Common myeloid progenitor, CD34-positive (primary cell): ENCODE results near the gene BARHL1.

ENCODE experiments used
- CTCF ChIA-PET: fragments of 350-600 bp; sonication (Branson Sonifier 250); formaldehyde crosslinking; loops from one replicate; lab custom pipeline; 2021; ENCODE audit warnings: antibody characterized with exemption; lab: Charles Lee
- POLR2A ChIA-PET: fragments of 350-600 bp; sonication (Branson Sonifier 250); formaldehyde crosslinking; loops from one replicate; lab custom pipeline; 2021; ENCODE audit warnings: antibody characterized with exemption; lab: Charles Lee
- DNase-seq, 3 donors: peaks; one replicate each; pipeline versions ENCODE4 v3.0.0 to v3.0.0-alpha.2; 2013
- H3K27ac ChIP-seq, 2 experiments: 1 replicate in 1 of 2; 2 replicates in 1 of 2; pipeline ENCODE4 v1.7.0; 2013; ENCODE audit warnings: inconsistent platforms in 2 of 2, low read length in 2 of 2, mild to moderate bottlenecking in 2 of 2, low read depth in 1 of 2, moderate library complexity in 1 of 2; ENCODE audit not compliant: severe bottlenecking in 2 of 2, insufficient read depth in 1 of 2, poor library complexity in 1 of 2
- H3K27me3 ChIP-seq, 5 experiments: replicated peaks in 2 of 5; 1 replicate in 3 of 5; 2 replicates in 2 of 5; pipeline versions ENCODE4 v1.6.1 to v1.7.0; 2013; ENCODE audit warnings: low read length in 4 of 5, mild to moderate bottlenecking in 2 of 5, moderate library complexity in 2 of 5, inconsistent platforms in 1 of 5; ENCODE audit not compliant: insufficient read depth in 5 of 5, control insufficient read depth in 4 of 5
- H3K36me3 ChIP-seq, 4 experiments: 1 replicate in 2 of 4; 2 replicates in 2 of 4; pipeline versions ENCODE4 v1.6.1 to v1.7.0; 2013; ENCODE audit warnings: low read length in 3 of 4, control low read depth in 1 of 4, mild to moderate bottlenecking in 1 of 4; ENCODE audit not compliant: control insufficient read depth in 4 of 4, insufficient read depth in 4 of 4
- H3K4me1 ChIP-seq, 4 experiments: 1 replicate in 3 of 4; 2 replicates in 1 of 4; pipeline versions ENCODE4 v1.6.1 to v1.7.1; 2013; ENCODE audit warnings: low read length in 3 of 4, mild to moderate bottlenecking in 3 of 4, control low read depth in 1 of 4, inconsistent platforms in 1 of 4, moderate library complexity in 1 of 4; ENCODE audit not compliant: control insufficient read depth in 4 of 4, insufficient read depth in 4 of 4; ENCODE audit errors: control extremely low read depth in 1 of 4
- H3K4me3 ChIP-seq, 7 experiments: 1 replicate in 4 of 7; 2 replicates in 3 of 7; pipeline versions ENCODE4 v1.5.1 to v1.7.0; 2013; ENCODE audit warnings: mild to moderate bottlenecking in 7 of 7, low read length in 6 of 7, moderate library complexity in 6 of 7, inconsistent platforms in 2 of 7, low read depth in 2 of 7, control low read depth in 1 of 7; ENCODE audit not compliant: insufficient read depth in 4 of 7, control insufficient read depth in 1 of 7; ENCODE audit errors: extremely low read depth in 1 of 7
- H3K9me3 ChIP-seq, 5 experiments: 1 replicate in 4 of 5; 2 replicates in 1 of 5; pipeline versions ENCODE4 v1.6.1 to v1.7.1; 2013; ENCODE audit warnings: low read length in 4 of 5, mild to moderate bottlenecking in 2 of 5, inconsistent platforms in 1 of 5, low read depth in 1 of 5, moderate library complexity in 1 of 5; ENCODE audit not compliant: control insufficient read depth in 4 of 5, insufficient read depth in 2 of 5; ENCODE audit errors: control extremely low read depth in 1 of 5
- WGBS: methylation state at CpG from one replicate; pipeline ENCODE4 v1.1.5; 2013; ENCODE audit not compliant: insufficient coverage; 5-methylcytosine and 5-hydroxymethylcytosine counted together

The BARHL1 gene

DNA sequence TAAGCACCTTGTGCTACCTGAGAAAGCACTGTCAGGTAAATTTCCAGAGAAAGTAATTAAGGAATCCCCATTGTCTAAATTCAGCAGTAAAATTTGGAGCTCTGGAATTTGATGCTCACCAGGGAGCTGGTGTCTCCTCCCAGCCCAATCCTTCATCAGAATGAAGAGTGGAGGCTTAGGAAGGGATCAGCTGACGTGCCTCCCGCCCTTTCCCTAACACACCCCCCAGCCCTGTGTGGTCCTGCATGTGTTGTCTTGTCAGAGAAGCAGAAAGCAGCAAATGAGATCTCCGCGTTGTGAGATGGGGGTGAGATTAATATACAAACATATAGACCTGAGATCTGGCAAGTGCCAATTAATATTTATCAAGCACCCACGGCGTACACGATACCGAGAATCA, 26.9 kb upstream of the BARHL1 start:
- Histone ChIP-seq H3K36me3 (no peaks in the 10 kb centered on the region), H3K27me3 (peaks cover 3 to 44% (median 13%) of the 10 kb centered on the region in 5 experiments), H3K4me1 (no peaks in the 10 kb centered on the region), H3K27ac (no peak overlapping the region), H3K4me3 (no peak overlapping the region), H3K9me3 (peaks cover 0 to 6% (median 0%) of the 10 kb centered on the region in 5 experiments)
- ChIA-PET POLR2A (no interaction called here), CTCF (interaction anchor here (1.2 kb wide), 1 partner anchor 9 kb away, joined by 3 read pairs; no protein-coding TSS in a partner anchor)
- no peak for DNase-seq
- WGBS: 100% methylated on average over 4 of the region's 8 CpGs

DNA sequence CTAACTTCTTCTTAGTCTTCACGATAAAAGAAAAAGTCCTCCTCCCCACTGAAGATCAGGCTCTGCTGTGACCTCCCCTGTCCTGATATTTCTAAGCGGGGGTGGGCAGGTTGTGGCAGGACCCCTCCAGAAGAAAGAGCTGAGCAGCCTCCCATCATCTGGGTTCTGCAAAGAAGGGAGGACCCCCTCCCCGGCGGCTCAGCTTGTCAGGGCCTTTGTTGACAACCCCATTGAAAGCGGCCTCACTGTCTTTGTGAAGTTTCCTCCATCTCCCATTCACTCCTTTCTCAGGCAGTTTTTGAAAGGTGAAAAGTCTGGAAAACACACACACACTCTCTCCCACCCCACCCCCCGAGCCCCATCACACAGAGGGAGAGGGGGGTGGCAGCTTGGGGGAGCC, 26.2 kb upstream of the BARHL1 start:
- WGBS: 100% methylated on average over 1 of the region's 6 CpGs
- no peak for DNase-seq
- Histone ChIP-seq H3K36me3 (no peaks in the 10 kb centered on the region), H3K9me3 (peaks cover 0 to 6% (median 0%) of the 10 kb centered on the region in 5 experiments), H3K27me3 (peaks cover 3 to 52% (median 17%) of the 10 kb centered on the region in 5 experiments), H3K4me3 (no peak overlapping the region), H3K4me1 (no peaks in the 10 kb centered on the region), H3K27ac (no peak overlapping the region)
- CTCF ChIA-PET: interaction anchor here (0.5 kb wide), 1 partner anchor 124 kb away, joined by 3 read pairs; no protein-coding TSS in a partner anchor
- POLR2A ChIA-PET: no interaction called here

DNA sequence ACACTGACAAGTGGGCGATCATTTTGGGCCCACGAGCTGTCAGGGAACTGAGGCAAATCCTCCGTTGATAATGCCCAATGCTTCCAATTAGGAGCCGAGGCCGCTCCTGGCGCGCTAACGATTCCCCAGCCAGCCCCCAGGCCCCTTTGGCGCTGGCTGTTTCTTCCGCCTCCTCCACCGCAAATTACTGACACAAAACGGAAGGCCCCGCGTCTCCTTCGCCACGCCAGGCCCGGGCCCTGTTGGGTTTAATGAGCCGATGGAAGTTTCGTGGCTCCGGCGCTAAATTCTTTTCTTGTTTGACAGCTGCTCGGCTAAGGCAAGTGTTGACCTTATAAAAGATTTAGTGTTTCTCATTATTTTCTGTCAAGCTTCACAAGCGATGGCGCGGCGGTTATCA, 25.7 kb upstream of the BARHL1 start:
- H3K4me3 ChIP-seq: no peak overlapping the region
- no peak for DNase-seq
- H3K4me1 ChIP-seq: no peaks in the 10 kb centered on the region
- 76% methylated on average over 21 of the region's 26 CpGs for WGBS
- H3K36me3 ChIP-seq: no peaks in the 10 kb centered on the region
- peaks cover 0 to 6% (median 0%) of the 10 kb centered on the region in 5 experiments for H3K9me3 ChIP-seq
- peaks cover 3 to 56% (median 19%) of the 10 kb centered on the region in 5 experiments for H3K27me3 ChIP-seq
- CTCF ChIA-PET: interaction anchor here (0.5 kb wide), 1 partner anchor 124 kb away, joined by 3 read pairs; no protein-coding TSS in a partner anchor
- POLR2A ChIA-PET: no interaction called here
- no peak overlapping the region for H3K27ac ChIP-seq

DNA sequence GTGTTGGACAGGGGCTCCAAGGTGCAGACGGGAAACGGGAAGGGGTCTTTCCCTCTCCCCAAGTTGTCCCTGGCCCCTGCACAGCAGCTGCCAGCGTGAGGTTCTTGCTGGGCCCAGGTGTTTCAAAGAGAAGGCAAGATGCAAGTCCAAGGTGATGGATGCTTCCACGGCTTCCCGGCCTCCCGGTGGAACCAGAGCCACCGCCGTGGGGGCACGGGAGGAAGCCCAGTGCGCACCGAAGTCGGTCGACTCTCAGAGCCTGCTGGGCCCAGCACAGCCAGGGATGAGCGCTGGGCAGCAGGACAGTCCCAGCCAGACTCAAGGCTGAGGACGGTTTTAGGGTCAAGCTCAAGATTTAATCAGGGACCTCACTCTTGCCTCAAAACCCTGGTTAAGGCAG, 25.2 kb upstream of the BARHL1 start:
- POLR2A ChIA-PET: no interaction called here
- CTCF ChIA-PET: no interaction called here

DNA sequence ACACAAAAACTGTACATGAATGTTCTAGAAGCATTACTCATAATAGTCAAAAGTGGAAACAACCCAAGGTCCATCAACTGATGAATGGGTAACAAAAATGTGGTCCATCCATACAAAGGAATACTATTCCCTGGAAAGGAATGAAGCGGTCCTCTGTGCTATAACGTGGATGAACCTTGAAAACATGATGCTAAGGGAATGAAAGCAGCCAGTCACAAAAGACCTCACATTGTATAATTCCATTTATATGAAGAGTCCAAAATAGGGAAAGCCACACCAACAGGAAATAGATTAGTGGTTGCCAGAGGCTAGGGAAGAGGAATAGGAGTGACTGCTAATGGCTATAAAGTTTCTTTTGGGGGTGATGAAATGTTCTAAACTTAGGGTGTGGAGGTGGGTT, 22.7 kb upstream of the BARHL1 start:
- POLR2A ChIA-PET: no interaction called here
- H3K4me1 ChIP-seq: peaks cover 0 to 3% (median 0%) of the 10 kb centered on the region in 4 experiments
- H3K27ac ChIP-seq: no peak overlapping the region
- H3K27me3 ChIP-seq: peaks cover 9 to 77% (median 26%) of the 10 kb centered on the region in 5 experiments
- no peak for DNase-seq
- no peaks in the 10 kb centered on the region for H3K36me3 ChIP-seq
- WGBS: no CpG with 5 or more reads among the region's 2 CpGs
- no peak overlapping the region for H3K4me3 ChIP-seq
- H3K9me3 ChIP-seq: peaks cover 0 to 6% (median 0%) of the 10 kb centered on the region in 5 experiments
- CTCF ChIA-PET: interaction anchor here (0.6 to 3.8 kb wide), 5 partner anchors 9 to 52 kb away, joined by 3 to 18 read pairs (median 4); no protein-coding TSS in a partner anchor

More for the DNA sequence above, 25.2 kb upstream of the BARHL1 start:
- no peak overlapping the region for H3K4me3 ChIP-seq
- peaks cover 0 to 1% (median 0%) of the 10 kb centered on the region in 4 experiments for H3K4me1 ChIP-seq
- DNase-seq: no peak
- WGBS: 97% methylated on average over 15 of the region's 15 CpGs
- H3K27ac ChIP-seq: no peak overlapping the region
- peaks cover 4 to 61% (median 24%) of the 10 kb centered on the region in 5 experiments for H3K27me3 ChIP-seq
- H3K9me3 ChIP-seq: peaks cover 0 to 6% (median 0%) of the 10 kb centered on the region in 5 experiments
- H3K36me3 ChIP-seq: no peaks in the 10 kb centered on the region

DNA sequence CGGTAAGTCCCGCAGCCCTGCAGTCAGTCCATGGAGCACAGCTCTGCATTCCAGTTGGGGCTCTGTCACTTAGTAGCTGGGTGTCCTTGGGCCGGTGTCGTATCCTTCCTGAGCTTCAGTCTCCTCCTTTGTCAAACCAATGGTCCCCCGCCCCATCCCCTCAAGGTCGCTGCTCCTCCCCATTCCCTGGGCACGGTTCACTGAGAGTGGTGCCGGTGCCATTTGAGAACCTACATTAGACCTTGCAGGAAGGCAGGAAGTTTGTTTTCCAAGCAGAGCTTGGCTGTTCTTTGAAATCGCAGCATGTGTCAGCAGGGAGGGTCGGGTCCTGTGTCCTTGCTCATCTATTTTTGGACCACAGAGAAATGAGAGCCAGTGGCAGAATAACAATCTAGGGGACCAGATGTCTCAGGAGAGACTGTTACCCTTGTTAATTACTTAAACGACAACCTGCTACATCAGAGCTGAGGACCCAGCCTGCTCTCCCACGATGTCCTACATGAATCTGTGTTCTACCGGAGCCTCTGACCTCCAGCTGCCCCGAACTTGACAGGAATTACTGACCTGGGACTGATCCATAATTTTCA, 21.7 kb upstream of the BARHL1 start:
- no peak for DNase-seq
- Histone ChIP-seq H3K27ac (no peak overlapping the region), H3K4me1 (peaks cover 0 to 3% (median 0%) of the 10 kb centered on the region in 4 experiments), H3K4me3 (no peak overlapping the region), H3K36me3 (no peaks in the 10 kb centered on the region), H3K27me3 (peaks cover 5 to 69% (median 24%) of the 10 kb centered on the region in 5 experiments), H3K9me3 (peaks cover 0 to 6% (median 0%) of the 10 kb centered on the region in 5 experiments)
- WGBS: 48% methylated on average over 14 of the region's 14 CpGs
- POLR2A ChIA-PET: interaction anchor here (0.6 kb wide), 1 partner anchor 27 kb away, joined by 3 read pairs; no protein-coding TSS in a partner anchor
- CTCF ChIA-PET: interaction anchor here (0.7 to 3.8 kb wide), 6 partner anchors 11 to 133 kb away, joined by 3 to 18 read pairs (median 4); no protein-coding TSS in a partner anchor

DNA sequence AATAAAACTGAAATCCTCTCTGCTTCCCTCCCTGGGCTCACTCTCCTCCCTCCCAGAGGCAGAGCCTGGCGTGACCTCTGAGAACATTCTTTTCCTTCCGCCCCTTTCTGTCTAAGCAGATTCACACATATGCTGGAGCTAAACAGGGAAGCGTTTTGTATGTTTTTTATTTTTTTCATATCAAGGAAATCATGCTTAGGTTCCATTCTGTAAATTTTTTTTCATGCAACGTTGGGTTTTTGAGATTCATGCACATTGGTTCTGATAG, 20.2 kb upstream of the BARHL1 start:
- Histone ChIP-seq H3K9me3 (peaks cover 0 to 6% (median 0%) of the 10 kb centered on the region in 5 experiments), H3K27me3 (peaks cover 4 to 54% (median 21%) of the 10 kb centered on the region in 5 experiments), H3K36me3 (no peaks in the 10 kb centered on the region), H3K27ac (no peak overlapping the region), H3K4me1 (peaks cover 0 to 3% (median 0%) of the 10 kb centered on the region in 4 experiments), H3K4me3 (no peak overlapping the region)
- POLR2A ChIA-PET: no interaction called here
- no CpG with 5 or more reads among the region's 4 CpGs for WGBS
- CTCF ChIA-PET: no interaction called here
- DNase-seq: no peak
